Measurements from ENCODE around the gene TPK1.
"Not testable (repeated sequence)": the region's sequence is repeated elsewhere in the genome, so short reads cannot be mapped to it uniquely, and the experiment has no call there.

TPK1 gene

DNA sequence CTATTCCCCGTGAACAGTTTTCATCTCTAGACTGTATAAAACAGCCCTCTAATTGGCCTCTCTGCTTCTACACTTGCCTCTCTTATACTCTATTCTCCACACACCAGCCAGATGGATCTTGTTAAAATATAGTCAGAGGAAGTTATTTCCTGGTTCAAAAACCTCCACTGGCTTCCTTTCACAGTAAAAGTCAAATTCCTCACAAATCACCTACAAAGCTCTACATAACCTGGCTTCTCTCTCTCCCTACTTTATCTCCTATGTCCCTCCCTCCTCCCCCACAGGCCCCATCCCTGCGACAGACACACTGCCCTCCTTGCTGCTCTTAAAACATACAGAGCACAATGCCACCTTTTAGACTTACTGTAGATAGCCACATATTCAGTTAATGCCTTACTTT lies 60.1 kb downstream of the TPK1 start:
- DNase-seq = no peak

DNA sequence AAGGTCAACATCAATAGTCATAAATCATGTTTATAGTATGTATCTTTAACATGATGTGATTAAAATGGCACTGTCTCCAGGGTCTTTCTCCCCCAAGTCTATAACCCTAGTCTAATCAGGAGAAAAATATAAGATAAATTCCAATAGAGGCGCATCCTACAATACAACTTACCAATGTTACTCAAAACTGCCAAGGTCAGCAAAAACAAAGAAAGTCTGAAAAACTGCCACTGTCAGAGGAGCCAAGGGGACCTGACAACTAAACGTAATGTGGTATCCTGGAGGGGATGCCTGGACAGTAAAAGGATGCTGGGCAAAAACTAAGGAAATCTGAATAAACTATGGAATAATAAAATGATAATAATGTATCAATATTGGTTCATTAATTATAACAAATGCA lies 63.9 kb downstream of the TPK1 start:
- no peak for DNase-seq

DNA sequence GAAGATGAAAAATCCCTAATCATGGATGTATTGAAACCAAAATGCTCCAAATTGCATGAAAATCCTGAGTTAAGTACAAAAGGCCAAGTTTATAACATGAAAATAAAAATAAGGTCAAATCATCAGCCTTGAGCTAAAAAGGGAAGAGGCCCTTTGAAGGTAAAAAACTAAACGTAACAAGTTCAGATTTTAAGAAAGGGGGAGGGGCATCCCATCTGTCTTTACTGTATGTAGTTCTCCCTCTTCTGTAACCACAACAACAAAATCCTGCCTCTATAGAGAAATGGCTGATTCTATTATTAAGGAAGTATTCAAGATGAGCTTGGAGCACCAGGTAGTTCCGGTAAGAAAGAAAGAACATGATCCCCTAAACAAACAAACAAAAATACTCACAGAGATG lies 64.7 kb downstream of the TPK1 start:
- DNase-seq = no peak

DNA sequence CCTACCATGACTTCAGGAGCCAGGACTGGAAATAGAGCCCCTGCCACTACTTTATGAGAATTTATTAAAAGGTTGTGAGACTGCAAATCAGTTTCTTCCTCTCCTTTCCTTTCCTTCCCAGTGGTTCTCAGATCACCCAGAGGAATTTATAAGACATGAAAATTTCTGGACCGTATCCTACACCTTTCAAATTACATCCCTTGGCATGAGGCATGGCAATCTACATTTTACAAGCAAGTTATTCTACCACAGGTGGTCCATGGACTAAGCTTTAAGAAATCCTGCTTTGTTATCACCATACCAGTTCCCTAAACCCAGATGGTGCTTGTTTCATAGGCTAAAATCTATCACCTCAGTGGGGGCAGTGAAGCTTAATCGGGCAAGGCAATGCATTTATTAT lies 66.5 kb downstream of the TPK1 start:
- no peak for DNase-seq

DNA sequence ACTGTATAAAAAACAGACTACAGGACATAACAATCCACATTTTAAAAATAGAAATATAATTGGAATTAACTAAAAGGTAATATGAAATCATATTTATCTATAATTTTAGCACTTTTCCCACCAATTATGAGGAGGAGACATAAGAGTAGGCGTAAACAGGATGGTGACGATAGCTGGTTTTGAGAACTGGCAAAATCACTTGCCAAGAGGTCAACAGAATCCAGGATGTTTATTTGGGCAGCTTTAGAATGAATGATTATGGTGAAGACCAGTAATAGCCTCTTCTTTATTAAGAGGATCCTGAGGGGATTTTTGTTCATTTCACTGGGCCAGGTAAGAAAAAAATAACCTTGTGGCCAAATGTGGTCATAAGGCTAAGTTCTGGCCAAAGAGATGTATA lies 67.2 kb downstream of the TPK1 start:
- no peak for DNase-seq

DNA sequence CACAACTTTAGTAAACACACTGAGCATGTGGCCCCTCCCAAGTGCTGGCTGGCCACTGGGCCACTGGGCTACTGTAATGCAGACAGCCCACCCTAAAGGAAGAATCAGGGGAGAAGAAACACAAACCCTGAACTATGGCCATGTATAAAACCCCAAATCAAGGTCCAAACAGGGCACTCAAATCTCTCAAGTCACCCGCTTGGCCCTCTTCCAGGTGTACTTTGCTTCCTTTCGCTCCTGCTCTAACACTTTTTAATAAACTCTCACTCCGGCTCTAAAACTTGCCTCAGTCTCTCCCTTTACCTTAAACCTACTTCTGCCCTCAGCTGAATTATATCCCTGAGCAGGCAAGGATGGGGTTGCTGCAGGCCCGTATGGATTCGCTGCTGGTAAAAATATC lies 72.6 kb downstream of the TPK1 start:
- DNase-seq = no peak

DNA sequence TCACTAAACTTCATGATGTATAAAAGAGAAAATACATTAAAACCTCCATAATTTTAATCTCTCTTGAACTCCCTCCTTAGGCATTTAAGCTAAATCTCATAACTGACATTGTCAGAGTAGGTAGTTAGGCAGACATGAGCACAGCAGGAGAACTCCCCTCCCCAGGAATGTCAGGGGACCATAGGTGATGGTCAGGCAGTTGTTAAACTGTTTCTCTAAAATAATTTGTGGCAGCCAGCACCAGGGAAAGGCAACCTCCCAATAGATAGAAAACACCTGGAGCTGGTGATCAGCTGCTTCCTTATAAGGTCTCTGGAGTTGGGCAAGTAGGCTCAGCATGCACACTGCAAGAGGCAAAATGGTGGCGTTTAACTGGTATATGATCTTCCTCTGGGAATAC lies 73.0 kb downstream of the TPK1 start:
- no peak for DNase-seq

DNA sequence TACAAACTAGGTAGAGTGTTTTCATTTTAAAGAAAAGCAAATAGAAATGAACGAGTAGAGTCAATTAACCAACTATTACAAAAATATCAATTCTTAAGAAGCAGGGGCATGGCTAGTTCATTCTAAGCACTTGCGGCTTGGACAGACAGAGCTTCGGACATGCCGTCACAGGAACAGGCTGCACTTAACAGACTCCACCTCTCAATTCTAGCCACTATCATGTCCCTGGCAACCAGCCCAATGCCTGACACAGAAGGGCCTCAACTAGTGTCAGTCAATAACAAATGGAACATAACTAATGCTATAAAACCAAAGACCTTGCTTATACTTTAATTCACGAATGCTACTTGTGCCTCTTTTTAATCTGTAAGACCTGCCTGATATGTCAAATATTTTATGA lies 74.4 kb downstream of the TPK1 start:
- no peak for DNase-seq

DNA sequence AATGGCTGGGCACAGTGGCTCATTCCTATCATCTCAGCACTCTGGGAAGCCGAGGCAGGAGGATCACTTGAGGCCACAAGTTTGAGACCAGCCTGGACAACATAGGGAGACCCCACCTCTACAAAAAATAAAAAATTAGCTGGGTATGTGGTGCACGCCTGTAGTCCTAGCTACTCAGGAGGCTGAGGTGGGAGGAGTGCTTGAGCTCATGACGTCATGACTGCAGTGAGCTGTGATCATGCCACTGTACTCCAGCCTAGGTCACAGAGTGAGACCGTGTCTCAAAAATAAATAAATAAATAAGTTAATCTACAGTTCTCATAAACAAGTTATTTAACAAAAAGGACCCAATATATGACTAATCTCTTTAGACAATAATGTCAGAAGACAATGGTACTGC lies 76.2 kb downstream of the TPK1 start:
- DNase-seq = no peak

DNA sequence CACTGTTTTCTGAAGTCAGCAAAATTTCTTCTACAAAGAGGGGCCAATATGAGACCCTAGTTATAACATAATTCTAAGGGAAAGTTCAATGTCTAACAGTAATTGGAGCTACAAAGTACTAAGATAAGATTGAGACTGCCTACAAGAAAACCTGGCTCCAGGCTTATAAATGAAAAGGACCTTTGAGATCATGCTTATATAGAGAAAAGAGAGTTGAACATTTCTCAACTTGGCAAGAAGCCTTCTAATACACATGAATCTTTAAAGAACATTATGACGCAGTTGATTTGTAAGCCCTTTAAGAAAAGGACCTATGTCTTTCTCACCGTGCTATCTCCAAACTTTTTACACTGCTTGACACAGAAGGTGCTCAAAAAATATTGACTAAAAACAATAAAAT lies 87.9 kb downstream of the TPK1 start:
- DNase-seq = no peak

DNA sequence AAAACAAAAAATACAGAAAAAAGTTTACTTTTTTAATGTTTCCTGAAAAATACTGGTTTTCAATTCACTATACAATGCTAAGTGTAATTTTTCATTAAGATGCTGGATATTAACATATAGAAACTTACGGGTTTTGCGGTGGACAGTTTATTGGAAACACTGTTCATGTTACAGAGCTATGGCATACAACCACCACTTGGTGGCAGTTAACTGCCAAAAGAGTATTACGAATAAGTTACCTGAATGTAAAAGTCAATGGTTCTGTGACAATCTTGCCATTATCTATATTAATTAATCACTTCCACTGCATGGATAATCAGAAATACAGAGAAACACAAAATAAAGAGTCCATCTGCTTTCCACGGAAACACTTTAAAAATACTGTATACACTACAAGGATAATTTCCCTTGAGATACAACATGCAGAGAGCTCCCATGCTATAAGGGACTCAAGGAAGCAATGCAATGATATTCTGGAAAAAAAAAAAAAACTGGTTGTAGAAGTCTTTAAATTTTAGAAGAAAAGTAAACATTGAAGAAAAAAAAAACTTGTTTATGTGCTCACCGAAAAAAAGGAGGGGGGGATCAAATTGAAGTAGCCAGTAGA lies 97.0 kb downstream of the TPK1 start:
- DNase-seq = no peak

DNA sequence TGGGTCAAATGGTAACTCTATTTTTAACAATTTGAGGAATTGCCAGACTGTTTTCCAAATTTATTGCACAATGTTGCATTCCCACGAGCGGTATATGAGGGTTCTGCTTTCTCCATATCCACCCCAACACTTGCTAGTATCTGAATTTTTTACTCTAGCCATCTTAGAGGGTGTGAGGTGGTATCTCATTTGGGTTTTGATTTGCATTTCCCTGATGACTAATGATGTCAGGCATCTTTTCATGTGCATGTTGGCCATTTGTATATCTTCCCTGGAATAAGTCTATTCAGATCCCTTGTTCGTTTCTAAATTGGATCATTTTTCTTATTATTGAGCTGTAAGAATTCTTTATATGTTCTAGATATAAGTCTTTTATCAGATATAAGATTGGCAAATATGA lies 97.7 kb downstream of the TPK1 start:
- DNase-seq = no peak

DNA sequence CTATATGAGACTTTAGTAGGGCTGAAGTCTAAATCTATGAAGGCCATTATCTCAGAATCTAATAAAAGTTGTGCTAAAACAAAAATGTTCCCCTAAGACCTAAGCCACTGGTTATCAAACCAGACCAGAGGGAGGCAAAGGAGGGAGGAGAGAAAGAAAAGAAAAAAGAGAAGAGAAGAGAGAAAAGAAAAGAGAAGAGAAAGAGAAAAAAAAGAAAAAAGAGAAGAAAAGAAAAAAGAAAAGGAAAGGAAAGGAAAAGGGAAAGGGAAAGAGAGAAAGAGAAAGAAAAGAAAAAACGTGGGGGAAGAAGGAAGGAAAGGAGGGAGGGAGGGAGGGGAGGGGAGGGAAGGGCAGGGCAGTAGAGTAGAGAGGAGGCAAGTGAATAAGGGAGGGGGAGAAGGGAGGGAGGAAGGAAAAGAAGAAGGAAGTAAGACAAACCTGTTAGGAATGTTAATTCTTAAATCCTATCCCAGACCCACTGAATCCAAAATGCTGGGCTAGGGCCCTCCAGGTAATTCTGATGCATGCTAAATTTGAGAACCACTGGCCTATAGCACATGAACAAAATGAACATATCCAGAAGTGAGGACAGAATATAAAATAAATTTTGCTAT lies 98.9 kb downstream of the TPK1 start:
- DNase-seq = no peak

DNA sequence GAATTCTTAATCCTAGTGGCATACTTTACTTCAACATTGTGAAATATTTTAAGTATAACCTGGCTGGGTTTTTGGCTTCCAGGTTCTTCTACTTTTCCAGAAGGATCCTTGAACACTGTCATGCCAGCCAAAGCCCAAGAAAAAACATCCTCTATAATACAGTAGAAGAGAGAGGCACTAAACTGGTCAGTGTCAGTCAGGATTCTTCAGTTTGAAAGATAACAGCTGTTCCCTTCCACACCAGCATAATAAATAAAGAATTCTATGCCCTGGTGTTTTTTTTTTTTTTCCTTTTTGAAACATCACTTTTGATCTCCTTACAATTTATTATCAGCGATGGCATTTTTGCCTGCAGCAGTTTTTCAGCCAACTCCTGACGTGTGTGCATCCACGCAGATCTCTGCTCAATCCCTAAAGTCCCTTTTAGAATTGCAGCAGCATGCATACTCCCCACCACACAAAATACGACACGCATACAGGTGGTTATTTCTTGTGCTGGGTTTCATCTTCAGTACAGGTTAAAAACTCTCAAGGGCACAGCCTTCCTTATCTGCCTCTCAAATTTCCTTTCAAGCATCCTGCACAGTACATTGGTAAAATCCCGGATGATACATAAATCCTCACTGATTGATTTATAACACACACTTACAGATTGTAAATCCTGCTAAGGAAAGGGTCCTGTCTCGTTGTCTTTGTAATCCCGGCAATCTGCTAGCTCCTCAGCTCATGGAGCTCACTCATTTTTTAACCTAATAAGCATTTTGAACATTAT lies 100.2 kb downstream of the TPK1 start:
- no peak for DNase-seq

DNA sequence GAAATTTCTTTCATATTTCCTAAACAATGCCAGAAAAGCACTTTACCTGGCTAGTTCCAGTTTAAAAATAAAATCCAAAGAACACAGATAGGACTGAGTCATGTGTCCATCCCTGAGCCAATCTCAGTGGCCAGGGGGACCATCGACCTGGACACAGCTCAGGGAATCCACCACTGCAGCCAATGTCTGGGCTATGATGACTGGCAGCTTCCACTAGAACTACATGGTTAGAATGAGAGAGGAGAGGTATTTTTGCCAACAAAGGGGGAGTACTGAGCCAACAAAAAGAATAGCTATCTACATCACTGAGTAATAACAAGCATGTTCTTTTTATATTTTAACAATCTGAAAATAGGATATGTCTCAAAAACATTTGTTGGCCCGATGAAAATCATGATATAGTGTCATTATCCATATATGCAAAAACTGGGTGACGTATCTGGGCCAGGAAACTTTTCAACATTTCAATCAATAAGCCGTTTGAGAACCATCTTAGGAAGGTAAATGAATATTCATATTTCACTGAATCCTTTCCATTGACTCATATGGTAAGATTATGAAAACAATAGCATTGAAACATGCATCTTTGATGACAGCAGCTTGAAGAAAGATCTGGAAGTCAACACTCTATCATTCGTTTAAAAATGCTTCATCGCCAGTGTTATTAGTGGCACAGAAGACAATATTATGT lies 104.0 kb downstream of the TPK1 start:
- DNase-seq = no peak

DNA sequence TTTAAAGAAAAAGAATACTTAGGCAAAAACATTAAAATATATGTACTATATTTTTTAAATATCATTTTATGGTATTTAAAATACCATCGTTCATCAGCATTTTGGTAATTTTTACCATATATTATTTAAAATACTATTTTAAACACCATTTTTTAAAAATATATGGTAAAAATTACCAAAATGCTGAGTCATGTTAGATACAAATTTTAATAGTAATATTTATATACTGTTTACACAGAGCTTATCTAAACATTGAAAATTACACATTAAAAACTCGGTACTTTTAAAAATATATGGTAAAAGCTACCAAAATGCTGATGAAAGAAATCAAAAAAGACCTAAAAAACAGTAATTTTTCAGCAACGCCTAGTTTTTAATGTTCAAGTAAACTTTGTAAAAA lies 105.6 kb downstream of the TPK1 start:
- no peak for DNase-seq

DNA sequence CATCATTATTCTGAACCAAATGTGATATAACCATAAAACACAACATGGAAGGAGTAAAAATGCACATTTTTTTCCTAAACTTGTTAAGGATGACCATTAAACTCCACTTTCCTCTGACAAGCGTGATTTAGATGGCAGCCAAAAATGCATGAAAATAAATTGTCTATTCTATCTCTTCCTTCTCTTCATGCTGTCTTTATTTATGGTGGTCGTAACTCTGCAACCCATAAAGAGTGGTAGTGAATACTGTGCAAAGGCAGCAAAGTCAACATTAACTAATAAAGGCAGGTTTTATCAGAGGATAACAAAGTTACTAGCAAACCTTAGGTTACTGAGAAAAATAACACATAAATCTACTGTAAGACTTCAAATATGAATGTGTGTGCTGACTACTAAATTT lies 106.6 kb downstream of the TPK1 start:
- DNase-seq = no peak

DNA sequence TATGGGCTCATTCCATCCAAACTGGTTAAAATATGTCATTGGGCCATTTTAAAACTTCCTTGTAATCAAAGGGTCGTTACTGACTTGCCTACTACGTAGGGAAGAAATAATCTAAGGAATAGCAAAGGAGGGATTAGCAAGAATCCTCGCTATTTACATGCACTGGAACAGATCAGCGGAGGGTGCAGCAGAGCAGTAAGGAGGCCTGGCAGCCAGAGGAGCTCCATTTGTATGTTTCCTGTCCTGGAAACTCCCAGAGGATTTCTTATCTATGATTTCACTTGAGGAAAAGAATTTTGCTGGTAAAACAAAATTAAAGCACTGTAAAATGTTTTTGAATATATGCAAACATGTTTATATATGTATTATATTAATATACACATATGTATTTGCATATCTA lies 107.3 kb downstream of the TPK1 start:
- DNase-seq = no peak

DNA sequence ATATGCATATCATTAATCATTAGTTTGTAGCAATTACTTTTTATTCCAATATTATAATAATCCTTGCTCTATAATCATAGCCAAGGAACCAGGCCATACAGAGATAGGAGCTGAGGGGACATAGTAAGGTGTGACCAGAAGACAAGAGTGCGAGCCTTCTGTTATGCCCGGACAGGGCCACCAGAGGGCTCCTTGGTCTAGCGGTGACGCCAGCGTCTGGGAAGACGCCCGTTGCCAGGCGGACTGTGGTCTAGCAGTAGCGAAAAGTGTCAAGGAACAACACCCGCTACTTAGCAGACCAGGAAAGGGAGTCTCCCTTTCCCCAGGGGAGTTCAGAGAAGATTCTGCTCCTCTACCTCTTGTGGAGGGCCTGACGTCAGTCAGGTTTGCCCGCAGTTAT lies 109.0 kb downstream of the TPK1 start:
- DNase-seq = not testable (repeated sequence)

DNA sequence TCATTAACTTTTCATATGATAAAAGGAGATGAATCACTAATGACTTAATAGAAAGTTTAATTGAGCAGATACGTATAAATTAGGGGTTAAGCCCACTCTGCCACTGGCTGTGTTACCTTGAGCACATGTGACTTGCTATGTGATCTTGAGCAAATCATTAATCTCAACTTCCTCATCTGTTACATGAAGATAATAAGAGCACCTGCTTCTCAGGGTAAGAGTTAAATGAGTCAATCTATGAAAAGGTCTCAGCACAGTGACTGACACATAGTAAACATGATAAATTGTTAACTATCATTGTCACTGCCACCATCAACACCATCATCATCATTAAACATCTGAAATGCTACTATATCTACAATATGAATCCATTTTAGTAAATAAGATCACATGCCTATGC lies 110.8 kb downstream of the TPK1 start:
- no peak for DNase-seq

DNA sequence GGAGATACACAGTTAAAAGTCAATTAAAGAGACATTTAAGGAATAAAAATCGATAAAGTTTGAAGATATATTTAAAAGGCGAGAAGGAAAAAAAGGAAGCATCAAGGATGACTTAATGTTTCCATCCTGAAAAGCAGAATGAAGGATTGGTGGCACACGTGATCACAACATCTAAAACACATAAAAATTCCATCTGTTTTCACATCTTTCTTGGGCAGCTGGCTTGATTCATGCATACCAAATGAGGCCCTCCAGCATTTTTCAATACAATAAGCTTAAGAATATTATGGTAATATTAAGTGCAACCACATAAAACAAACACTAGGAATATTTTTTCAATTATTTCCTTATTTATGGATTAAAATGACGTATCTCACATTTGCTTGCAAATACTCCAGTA lies 112.6 kb downstream of the TPK1 start:
- no peak for DNase-seq

DNA sequence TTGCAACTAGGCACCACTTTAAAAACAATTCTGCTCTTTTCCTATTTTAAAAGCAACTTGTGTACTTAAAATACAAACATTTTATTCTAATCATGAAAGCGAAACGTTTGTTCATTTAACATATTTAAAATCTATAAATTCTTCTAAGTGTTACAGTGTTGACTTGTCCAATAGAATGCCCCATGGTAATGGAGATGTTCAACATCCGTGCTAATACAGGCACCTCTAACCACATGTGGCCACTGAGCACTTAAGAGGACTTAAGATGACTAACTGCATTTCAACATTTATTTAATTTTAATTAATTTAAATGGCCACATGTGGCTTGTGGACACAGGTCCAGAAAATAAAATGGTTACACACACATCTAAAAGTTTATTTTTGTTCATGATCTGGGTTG lies 115.1 kb downstream of the TPK1 start:
- no peak for DNase-seq

DNA sequence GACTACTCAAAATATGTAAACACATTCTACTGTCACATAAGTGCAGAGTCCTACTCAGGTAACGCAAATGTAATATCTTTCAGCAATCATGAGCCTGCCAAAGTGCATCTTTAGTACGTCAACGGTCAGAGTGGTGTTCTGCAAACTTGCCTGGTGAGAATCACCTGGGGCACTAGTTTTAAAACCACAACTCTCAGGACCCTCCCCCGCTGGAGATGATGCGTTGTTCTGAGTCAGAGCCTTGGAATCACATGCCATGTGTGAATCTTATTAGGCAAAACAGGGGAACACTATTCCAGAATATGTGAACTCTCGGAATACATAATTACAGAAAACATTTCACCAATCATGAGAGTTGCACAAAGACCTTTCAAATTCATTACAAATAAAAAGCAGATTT lies 115.7 kb downstream of the TPK1 start:
- DNase-seq = no peak

DNA sequence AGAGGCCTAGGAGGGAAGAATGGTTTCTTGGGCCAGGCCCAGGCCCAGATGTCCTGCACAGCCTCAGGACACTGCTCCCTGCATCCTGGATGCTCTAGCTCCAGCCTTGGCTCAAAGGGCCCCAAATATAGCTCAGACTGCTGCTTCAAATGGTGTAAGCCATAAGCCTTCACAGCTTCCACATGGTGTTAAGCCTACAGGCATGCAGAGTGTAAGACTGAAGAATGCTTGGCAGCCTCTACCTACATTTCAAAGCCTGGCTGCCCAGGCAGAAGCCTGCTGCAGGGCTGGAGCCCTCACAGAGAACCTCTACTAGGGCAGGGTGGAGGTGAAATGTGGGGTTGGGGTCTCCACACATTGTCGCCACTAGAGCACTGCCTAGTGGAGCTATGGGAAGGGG lies 118.1 kb downstream of the TPK1 start:
- no peak for DNase-seq
